H1 (cell line): ENCODE measurements around the gene MYOM3. TPM values are rescaled to one million over a fixed set of nuclear protein-coding genes. Genes with fewer than 3 reads are reported as not detected.

Experiments
- CTCF ChIA-PET: fragments of 300-600 bp; sonication (Branson Sonifier 250); formaldehyde crosslinking; loops from one replicate; lab custom pipeline; 2021; ENCODE audit not compliant: partially characterized antibody; lab: Charles Lee
- POLR2A ChIA-PET: fragments of 300-600 bp; sonication (Branson Sonifier 250); formaldehyde crosslinking; loops from one replicate; lab custom pipeline; 2021; ENCODE audit warnings: inconsistent platforms; ENCODE audit not compliant: partially characterized antibody; lab: Charles Lee
- DNase-seq, 2 experiments: peaks; one replicate each; pipeline versions ENCODE4 v3.0.0 to v3.0.0-alpha.2; 2010 to 2022; ENCODE audit warnings: low spot score in 2 of 2, low read depth in 1 of 2, mixed read lengths in 1 of 2
- FAIRE-seq: peaks from 2 replicates; lab custom pipeline; 2011; peaks lifted over from hg19 to GRCh38; lab: Jason Lieb, UNC
- H2AFZ ChIP-seq: 2 replicates; pipeline ENCODE4 v1.8.1; 2012; ENCODE audit warnings: low read length, inconsistent platforms
- H2AK5ac ChIP-seq: 2 replicates; pipeline ENCODE4 v1.6.1; 2013; ENCODE audit warnings: low read depth, low read length
- H2BK120ac ChIP-seq: replicated peaks from 2 replicates; pipeline ENCODE3; 2013; ENCODE audit warnings: low read depth, low read length, inconsistent platforms
- H2BK12ac ChIP-seq: 2 replicates; pipeline ENCODE4 v1.6.1; 2013; ENCODE audit warnings: low read depth, low read length
- H2BK15ac ChIP-seq: 2 replicates; pipeline ENCODE4 v1.6.1; 2013; ENCODE audit warnings: low read length
- H2BK20ac ChIP-seq: 2 replicates; pipeline ENCODE4 v1.6.1; 2013; ENCODE audit warnings: low read length
- H2BK5ac ChIP-seq: 2 replicates; pipeline ENCODE4 v1.6.1; 2013; ENCODE audit warnings: low read depth, low read length
- H3K14ac ChIP-seq: 2 replicates; pipeline ENCODE4 v1.6.1; 2013; ENCODE audit warnings: inconsistent platforms; ENCODE audit not compliant: insufficient read length
- H3K18ac ChIP-seq: 2 replicates; pipeline ENCODE4 v1.6.1; 2013; ENCODE audit warnings: low read length; ENCODE audit errors: extremely low read depth
- H3K23ac ChIP-seq: 2 replicates; pipeline ENCODE4 v1.6.1; 2013; ENCODE audit warnings: inconsistent platforms; ENCODE audit not compliant: insufficient read length
- H3K23me2 ChIP-seq: 2 replicates; pipeline ENCODE4 v1.6.1; 2013; ENCODE audit warnings: low read depth, low read length
- H3K27ac ChIP-seq: 2 replicates; pipeline ENCODE4 v1.6.1; 2011; ENCODE audit warnings: low read depth, low read length, inconsistent platforms
- H3K27me3 ChIP-seq, 4 experiments: replicated peaks in 1 of 4; 1 replicate in 1 of 4; 2 replicates in 3 of 4; pipeline versions ENCODE4 v1.6.1 to v1.8.1; 2011 to 2013; ENCODE audit warnings: low read length in 3 of 4, mild to moderate bottlenecking in 3 of 4, inconsistent platforms in 2 of 4, mixed read lengths in 2 of 4, moderate library complexity in 1 of 4; ENCODE audit not compliant: control insufficient read depth in 3 of 4, insufficient read depth in 3 of 4; ENCODE audit errors: extremely low read depth in 1 of 4
- H3K36me3 ChIP-seq, 4 experiments: 2 replicates each; pipeline versions ENCODE4 v1.6.1 to v1.8.1; 2011 to 2013; ENCODE audit warnings: mild to moderate bottlenecking in 4 of 4, low read length in 3 of 4, moderate library complexity in 2 of 4, control low read depth in 1 of 4, inconsistent platforms in 1 of 4; ENCODE audit not compliant: insufficient read depth in 4 of 4, control insufficient read depth in 2 of 4
- H3K4ac ChIP-seq: replicated peaks from 2 replicates; pipeline ENCODE3; 2013; ENCODE audit warnings: low read length, low read depth, mixed read lengths, inconsistent platforms; ENCODE audit not compliant: insufficient read length
- H3K4me1 ChIP-seq, 4 experiments: replicated peaks in 1 of 4; 1 replicate in 1 of 4; 2 replicates in 3 of 4; pipeline versions ENCODE4 v1.6.1 to v1.8.1; 2011 to 2013; ENCODE audit warnings: low read length in 3 of 4, inconsistent platforms in 2 of 4, mixed read lengths in 1 of 4; ENCODE audit not compliant: insufficient read depth in 4 of 4, control insufficient read depth in 3 of 4
- H3K4me2 ChIP-seq, 2 experiments: 2 replicates each; pipeline versions ENCODE4 v1.6.1 to v1.8.1; 2011 to 2013; ENCODE audit warnings: low read depth in 2 of 2, low read length in 2 of 2, control low read depth in 1 of 2, inconsistent platforms in 1 of 2, mild to moderate bottlenecking in 1 of 2; ENCODE audit not compliant: insufficient read depth in 1 of 2
- H3K4me3 ChIP-seq, 4 experiments: fragments of 200-600, 300-600 bp in 1 of 4; sonication (generic), shearing (Covaris generic), sonication (Bioruptor Twin) in 1 of 4; 2 replicates each; pipeline versions ENCODE4 v1.5.1 to v1.8.1; 2011 to 2016; ENCODE audit warnings: low read length in 4 of 4, low read depth in 3 of 4, control low read depth in 2 of 4, inconsistent platforms in 2 of 4, mild to moderate bottlenecking in 2 of 4, mixed read lengths in 1 of 4, moderate library complexity in 1 of 4; ENCODE audit not compliant: insufficient read depth in 2 of 4; ENCODE audit errors: extremely low read depth in 1 of 4
- H3K56ac ChIP-seq: replicated peaks from 2 replicates; pipeline ENCODE3; 2013; ENCODE audit warnings: low read depth, mild to moderate bottlenecking, mixed read lengths, low read length, inconsistent platforms; ENCODE audit not compliant: insufficient read length
- H3K79me1 ChIP-seq: 2 replicates; pipeline ENCODE4 v1.6.1; 2013; ENCODE audit warnings: low read depth, low read length, control low read depth
- H3K79me2 ChIP-seq, 2 experiments: 2 replicates each; pipeline versions ENCODE4 v1.6.1 to v1.8.1; 2012 to 2013; ENCODE audit warnings: low read length in 2 of 2, mild to moderate bottlenecking in 2 of 2, inconsistent platforms in 1 of 2; ENCODE audit not compliant: insufficient read depth in 2 of 2, control insufficient read depth in 1 of 2
- H3K9ac ChIP-seq, 4 experiments: replicated peaks in 1 of 4; 1 replicate in 1 of 4; 2 replicates in 3 of 4; pipeline versions ENCODE4 v1.6.1 to v1.8.1; 2011 to 2013; ENCODE audit warnings: low read depth in 3 of 4, low read length in 3 of 4, control low read depth in 2 of 4, mild to moderate bottlenecking in 2 of 4, moderate library complexity in 2 of 4, inconsistent platforms in 1 of 4; ENCODE audit errors: extremely low read depth in 1 of 4
- H3K9me3 ChIP-seq, 2 experiments: 2 replicates each; pipeline versions ENCODE4 v1.6.1 to v1.8.1; 2012 to 2013; ENCODE audit warnings: mild to moderate bottlenecking in 2 of 2, moderate library complexity in 2 of 2, control low read depth in 1 of 2, inconsistent platforms in 1 of 2, low read depth in 1 of 2, low read length in 1 of 2, mixed read lengths in 1 of 2; ENCODE audit not compliant: insufficient read depth in 2 of 2
- H4K20me1 ChIP-seq, 2 experiments: replicated peaks in 1 of 2; 2 replicates each; pipeline versions ENCODE3 to v1.8.1; 2011 to 2013; ENCODE audit warnings: inconsistent platforms in 2 of 2, low read length in 2 of 2, mild to moderate bottlenecking in 1 of 2; ENCODE audit not compliant: insufficient read depth in 2 of 2, control insufficient read depth in 1 of 2
- H4K5ac ChIP-seq: 2 replicates; pipeline ENCODE4 v1.6.1; 2013; ENCODE audit warnings: low read length, low read depth, mixed read lengths, inconsistent platforms; ENCODE audit not compliant: insufficient read length
- H4K8ac ChIP-seq: 2 replicates; pipeline ENCODE4 v1.8.0; 2013; ENCODE audit warnings: mild to moderate bottlenecking, moderate library complexity, low read length, inconsistent platforms; ENCODE audit not compliant: insufficient read depth; ENCODE audit errors: extremely low read depth
- H4K91ac ChIP-seq: replicated peaks from 2 replicates; pipeline ENCODE3; 2013; ENCODE audit warnings: low read length, mixed read lengths, inconsistent platforms; ENCODE audit not compliant: insufficient read length
- GTF2F1 ChIP-seq: IDR thresholded peaks from 2 replicates; pipeline ENCODE4 v1.6.1; 2012; ENCODE audit warnings: low read depth, low read length, improper control_type of control experiment, borderline replicate concordance
- WGBS, 2 experiments: shearing (Covaris generic) in 1 of 2; methylation state at CpG; one replicate each; pipeline versions ENCODE4 v1.1.6 to v1.1.7; 2013 to 2015; ENCODE audit warnings: low lambda C conversion rate in 2 of 2, mixed read lengths in 2 of 2, inconsistent platforms in 1 of 2, low coverage in 1 of 2, missing lambda C conversion rate in 1 of 2; ENCODE audit not compliant: insufficient replicate concordance in 2 of 2, insufficient coverage in 1 of 2, insufficient read length in 1 of 2; ENCODE audit errors: extremely low coverage in 1 of 2, missing lambda C conversion rate in 1 of 2; 5-methylcytosine and 5-hydroxymethylcytosine counted together
- polyA plus RNA-seq, 7 experiments: library from polyadenylated mRNA; depleted of rRNA in 3 of 7; stranded (reverse) in 5 of 7; unstranded in 2 of 7; fragments of >200 nt in 5 of 7; fragments of 200-250 nt in 2 of 7; gene quantifications; 1 replicate in 5 of 7; 2 replicates in 1 of 7; 4 replicates in 1 of 7; pipeline versions ENCODE4 v1.2.1 to v1.2.3, GENCODE V29; 2011 to 2013; ENCODE audit warnings: missing spikeins in 2 of 7, mixed read lengths in 2 of 7
- total RNA-seq: library from RNA; stranded (reverse); fragmentation: NEBNext Ultra II Directional; extraction: Animal tissue kit (Norgen Biotek cat#: 25700); gene quantifications from 2 replicates; pipeline ENCODE4 v1.2.1, GENCODE V29; 2021

MYOM3 gene
- total and polyA plus RNA-seq, 2 of the 8 experiments (the other 6 are each of a cell fraction or from before 2014, with no cell fraction given), result 0.08 to 0.09 TPM

- Histone ChIP-seq H3K27me3 (no peaks in the 10 kb centered on the region), H3K9me3 (no peaks in the 10 kb centered on the region), H4K5ac (no peak overlapping the region), H2AK5ac (no peak overlapping the region), H3K23me2 (no peaks in the 10 kb centered on the region), H2AFZ (no peak overlapping the region), H2BK120ac (no peak overlapping the region), H3K14ac (no peak overlapping the region), H3K79me1 (no peaks in the 10 kb centered on the region), H3K4me1 (peaks cover 0 to 6% (median 2%) of the 10 kb centered on the region in 4 experiments; a peak in 3 of 7 replicates), H3K4ac (no peak overlapping the region), H4K20me1 (no peaks in the 10 kb centered on the region), H2BK12ac (no peak overlapping the region; the same call in 1 of the 2 replicates), H4K91ac (no peak overlapping the region), H3K79me2 (no peaks in the 10 kb centered on the region), H2BK20ac (no peak overlapping the region), H3K27ac (no peak overlapping the region), H3K56ac (no peak overlapping the region), H2BK15ac (no peak overlapping the region), H4K8ac (no peak overlapping the region), H3K4me2 (no peak overlapping the region), H3K36me3 (no peaks in the 10 kb centered on the region), H3K23ac (no peak overlapping the region), H3K18ac (no peak overlapping the region), H3K9ac (no peak overlapping the region), H2BK5ac (peak overlapping the region; percentile 1; the same call in 1 of the 2 replicates), H3K4me3 (no peak overlapping the region)
- 90% methylated on average over 11 of the region's 11 CpGs; no CpG with 5 or more reads in 1 of the 2 experiments for WGBS, 2 experiments
- FAIRE-seq (no peak), DNase-seq (no peak)
- ChIA-PET POLR2A (interaction anchor here (0.8 to 2.6 kb wide), 3 partner anchors 13 to 53 kb away, joined by 3 to 13 read pairs (median 4); no protein-coding TSS in a partner anchor), CTCF (interaction anchor here (1.2 kb wide), 1 partner anchor 24 kb away, joined by 3 read pairs; no protein-coding TSS in a partner anchor)
- TF ChIP-seq GTF2F1, result no peak
Observed at GRCh38 chr1:24097663-24098062, 14.3 kb downstream of the MYOM3 start.
